ENCODE data around the gene RAD9A.

Gene RAD9A

GRCh38 chr11:67436459-67437081, 44.8 kb downstream of the RAD9A start:
- H3K9ac ChIP-seq = peak overlapping the region; percentile 94
- peaks cover 52% of the 10 kb centered on the region for H4K20me1 ChIP-seq
- no peak for TF ChIP-seq Cebpa-rat (IDR thresholded peaks at IDR 0.05)
- peak overlapping the region; percentile 97 for H3K4me2 ChIP-seq
- H3K4me1 ChIP-seq = peaks cover 96% of the 10 kb centered on the region
- no peaks in the 10 kb centered on the region for H3K9me3 ChIP-seq
- peak overlapping the region; percentile 77 for H3K4me3 ChIP-seq
- H3K36me3 ChIP-seq = peaks cover 47% of the 10 kb centered on the region
- H3K27ac ChIP-seq = peak overlapping the region; percentile 99
- H3K27me3 ChIP-seq = no peaks in the 10 kb centered on the region

GRCh38 chr11:67437082-67437808, 45.5 kb downstream of the RAD9A start, which contains the start of gene PTPRCAP:
Gene PTPRCAP (minus strand): TSS chr11:67437682. CDS start chr11:67437619, 63 bp downstream.
- peak within 1 kb of the TSS; percentile 94 for H3K9ac ChIP-seq
- H3K27me3 ChIP-seq = no peaks in the 10 kb centered on the region
- peaks cover 40% of the 10 kb centered on the region for H3K36me3 ChIP-seq
- no peak for TF ChIP-seq Cebpa-rat (IDR thresholded peaks at IDR 0.05)
- no peaks in the 10 kb centered on the region for H3K9me3 ChIP-seq
- peak within 1 kb of the TSS; percentile 99 for H3K27ac ChIP-seq
- H3K4me1 ChIP-seq = peaks cover 96% of the 10 kb centered on the region
- peak within 1 kb of the TSS; percentile 97 for H3K4me2 ChIP-seq
- peaks cover 46% of the 10 kb centered on the region for H4K20me1 ChIP-seq
- H3K4me3 ChIP-seq = peak within 1 kb of the TSS; percentile 77

- peaks cover 40% of the 10 kb centered on the region for H4K20me1 ChIP-seq
- H3K36me3 ChIP-seq = peaks cover 35% of the 10 kb centered on the region
- peak overlapping the region; percentile 99 for H3K27ac ChIP-seq
- peak overlapping the region; percentile 97 for H3K4me2 ChIP-seq
- H3K27me3 ChIP-seq = no peaks in the 10 kb centered on the region
- no peak for TF ChIP-seq Cebpa-rat (IDR thresholded peaks at IDR 0.05)
- H3K4me1 ChIP-seq = peaks cover 96% of the 10 kb centered on the region
- peak overlapping the region; percentile 77 for H3K4me3 ChIP-seq
- no peaks in the 10 kb centered on the region for H3K9me3 ChIP-seq
- peak overlapping the region; percentile 94 for H3K9ac ChIP-seq
Observed at GRCh38 chr11:67437809-67438157, 46.0 kb downstream of the RAD9A start.

- Histone ChIP-seq H3K27me3 (no peaks in the 10 kb centered on the region), H3K36me3 (peaks cover 29% of the 10 kb centered on the region), H3K4me1 (peaks cover 93% of the 10 kb centered on the region), H3K4me3 (peak overlapping the region; percentile 77), H3K9ac (peak overlapping the region; percentile 94), H3K4me2 (peak overlapping the region; percentile 97), H3K9me3 (no peaks in the 10 kb centered on the region), H4K20me1 (peaks cover 35% of the 10 kb centered on the region), H3K27ac (peak overlapping the region; percentile 99)
- no peak for TF ChIP-seq Cebpa-rat (IDR thresholded peaks at IDR 0.05)
Observed at GRCh38 chr11:67438158-67438902, 46.5 kb downstream of the RAD9A start.

GRCh38 chr11:67439321-67440228, 47.8 kb downstream of the RAD9A start:
- H3K9ac ChIP-seq = peak overlapping the region; percentile 64
- H3K4me1 ChIP-seq = peaks cover 90% of the 10 kb centered on the region
- no peaks in the 10 kb centered on the region for H3K9me3 ChIP-seq
- TF ChIP-seq Cebpa-rat (IDR thresholded peaks at IDR 0.05) = no peak
- H3K36me3 ChIP-seq = peaks cover 17% of the 10 kb centered on the region
- peaks cover 22% of the 10 kb centered on the region for H4K20me1 ChIP-seq
- peak overlapping the region; percentile 97 for H3K4me2 ChIP-seq
- no peaks in the 10 kb centered on the region for H3K27me3 ChIP-seq
- peak overlapping the region; percentile 25; the same call in 1 of the 2 replicates for H3K4me3 ChIP-seq
- H3K27ac ChIP-seq = peak overlapping the region; percentile 99

- Histone ChIP-seq H4K20me1 (peaks cover 13% of the 10 kb centered on the region), H3K9ac (peak overlapping the region; percentile 64), H3K4me3 (peak overlapping the region; percentile 28; the same call in 1 of the 2 replicates), H3K27me3 (no peaks in the 10 kb centered on the region), H3K4me2 (peak overlapping the region; percentile 97), H3K4me1 (peaks cover 90% of the 10 kb centered on the region), H3K36me3 (peaks cover 8% of the 10 kb centered on the region), H3K9me3 (no peaks in the 10 kb centered on the region), H3K27ac (peak overlapping the region; percentile 79)
- TF ChIP-seq Cebpa-rat (IDR thresholded peaks at IDR 0.05) = no peak
Observed at GRCh38 chr11:67440229-67441097, 48.7 kb downstream of the RAD9A start.

GRCh38 chr11:67441098-67441563, 49.3 kb downstream of the RAD9A start:
- peaks cover 1% of the 10 kb centered on the region for H3K36me3 ChIP-seq
- H4K20me1 ChIP-seq = peaks cover 7% of the 10 kb centered on the region
- H3K9me3 ChIP-seq = no peaks in the 10 kb centered on the region
- no peak for TF ChIP-seq Cebpa-rat (IDR thresholded peaks at IDR 0.05)
- peak overlapping the region; percentile 79 for H3K27ac ChIP-seq
- peak overlapping the region; percentile 28; the same call in 1 of the 2 replicates for H3K4me3 ChIP-seq
- H3K4me1 ChIP-seq = peaks cover 90% of the 10 kb centered on the region
- H3K9ac ChIP-seq = peak overlapping the region; percentile 64
- peak overlapping the region; percentile 97 for H3K4me2 ChIP-seq
- H3K27me3 ChIP-seq = no peaks in the 10 kb centered on the region

GRCh38 chr11:67441731-67442351, 50.1 kb downstream of the RAD9A start:
- Histone ChIP-seq H4K20me1 (no peaks in the 10 kb centered on the region), H3K27ac (no peak overlapping the region), H3K36me3 (no peaks in the 10 kb centered on the region), H3K9me3 (no peaks in the 10 kb centered on the region), H3K9ac (no peak overlapping the region), H3K4me1 (peaks cover 91% of the 10 kb centered on the region), H3K27me3 (no peaks in the 10 kb centered on the region), H3K4me2 (peak overlapping the region; percentile 97), H3K4me3 (no peak overlapping the region)
- TF ChIP-seq Cebpa-rat (IDR thresholded peaks at IDR 0.05) = no peak

All from BLaER1 (cell line).